Measurements from ENCODE around the gene CWC27.
"Not testable (repeated sequence)": the region's sequence is repeated elsewhere in the genome, so short reads cannot be mapped to it uniquely, and the experiment has no call there.

CWC27 gene

GRCh38 chr5:64786372-64786771 is 17.6 kb downstream of the CWC27 start:
- DNase-seq (ENCODE audit: low read depth, low spot score), result no peak

- DNase-seq (ENCODE audit: low read depth, low spot score), result no peak
These were observed 19.4 kb downstream of the CWC27 start for GRCh38 chr5:64788156-64788555.

- DNase-seq (ENCODE audit: low read depth, low spot score), result peak; percentile 14
These were observed 20.7 kb downstream of the CWC27 start for GRCh38 chr5:64789457-64789856.

GRCh38 chr5:64790210-64790609 is 21.5 kb downstream of the CWC27 start:
- no peak for DNase-seq (ENCODE audit: low read depth, low spot score)

- no peak for DNase-seq (ENCODE audit: low read depth, low spot score)
These were observed 23.7 kb downstream of the CWC27 start for GRCh38 chr5:64792469-64792868.

- no peak for DNase-seq (ENCODE audit: low read depth, low spot score)
These were observed 25.5 kb downstream of the CWC27 start for GRCh38 chr5:64794053-64794770.

GRCh38 chr5:64796301-64796700 is 27.6 kb downstream of the CWC27 start:
- DNase-seq (ENCODE audit: low read depth, low spot score), result no peak

GRCh38 chr5:64800926-64801325 is 32.2 kb downstream of the CWC27 start:
- no peak for DNase-seq (ENCODE audit: low read depth, low spot score)

- DNase-seq (ENCODE audit: low read depth, low spot score), result no peak
These were observed 37.8 kb downstream of the CWC27 start for GRCh38 chr5:64806537-64806936.

GRCh38 chr5:64807520-64807919 is 38.8 kb downstream of the CWC27 start:
- DNase-seq (ENCODE audit: low read depth, low spot score), result peak; percentile 35

GRCh38 chr5:64811050-64811640 is 42.4 kb downstream of the CWC27 start:
- DNase-seq (ENCODE audit: low read depth, low spot score), result peak; percentile 62

- no peak for DNase-seq (ENCODE audit: low read depth, low spot score)
These were observed 45.3 kb downstream of the CWC27 start for GRCh38 chr5:64814073-64814472.

- no peak for DNase-seq (ENCODE audit: low read depth, low spot score)
These were observed 49.5 kb downstream of the CWC27 start for GRCh38 chr5:64818245-64818644.

- not testable (repeated sequence) for DNase-seq (ENCODE audit: low read depth, low spot score)
These were observed 50.6 kb downstream of the CWC27 start for GRCh38 chr5:64819345-64819744.

GRCh38 chr5:64822320-64822719 is 53.6 kb downstream of the CWC27 start:
- no peak for DNase-seq (ENCODE audit: low read depth, low spot score)

GRCh38 chr5:64826541-64826940 is 57.8 kb downstream of the CWC27 start:
- no peak for DNase-seq (ENCODE audit: low read depth, low spot score)

- DNase-seq (ENCODE audit: low read depth, low spot score), result no peak
These were observed 59.0 kb downstream of the CWC27 start for GRCh38 chr5:64827703-64828102.

GRCh38 chr5:64830650-64831049 is 61.9 kb downstream of the CWC27 start:
- not testable (repeated sequence) for DNase-seq (ENCODE audit: low read depth, low spot score)

GRCh38 chr5:64831996-64832395 is 63.3 kb downstream of the CWC27 start:
- DNase-seq (ENCODE audit: low read depth, low spot score), result no peak

GRCh38 chr5:64834037-64834436 is 65.3 kb downstream of the CWC27 start:
- DNase-seq (ENCODE audit: low read depth, low spot score), result no peak

- DNase-seq (ENCODE audit: low read depth, low spot score), result no peak
These were observed 65.9 kb downstream of the CWC27 start for GRCh38 chr5:64834611-64835010.

GRCh38 chr5:64835266-64835665 is 66.5 kb downstream of the CWC27 start:
- no peak for DNase-seq (ENCODE audit: low read depth, low spot score)

GRCh38 chr5:64836190-64836755 is 67.5 kb downstream of the CWC27 start:
- DNase-seq (ENCODE audit: low read depth, low spot score), result no peak
